Fibroblast of mammary gland (primary cell): ENCODE results near the gene ZNF184.
"Not testable (repeated sequence)": the region's sequence is repeated elsewhere in the genome, so short reads cannot be mapped to it uniquely, and the experiment has no call there.

Experiments used
- DNase-seq: peaks from one replicate; pipeline ENCODE4 v3.0.0-alpha.2; 2010; ENCODE audit warnings: low read depth
- H3K4me3 ChIP-seq: 2 replicates; pipeline ENCODE4 v1.5.1; 2011; ENCODE audit warnings: low read depth, mild to moderate bottlenecking, low read length, moderate library complexity; ENCODE audit not compliant: control insufficient read depth
- CTCF ChIP-seq: conservative IDR thresholded peaks from 2 replicates; pipeline ENCODE4 v1.5.1; 2011; ENCODE audit warnings: low read depth, low read length, inconsistent platforms; ENCODE audit not compliant: control insufficient read depth, insufficient read depth

Gene ZNF184

GRCh38 chr6:27442932-27443331 lies 30.0 kb downstream of the ZNF184 start:
- DNase-seq: no peak
- TF ChIP-seq CTCF: no peak
- H3K4me3 ChIP-seq: no peak overlapping the region

- TF ChIP-seq CTCF: no peak
- DNase-seq: no peak
- H3K4me3 ChIP-seq: no peak overlapping the region
Measured at GRCh38 chr6:27441001-27441400, 31.9 kb downstream of the ZNF184 start.

- no peak for TF ChIP-seq CTCF
- no peak overlapping the region for H3K4me3 ChIP-seq
- no peak for DNase-seq
Measured at GRCh38 chr6:27439371-27439770, 33.5 kb downstream of the ZNF184 start.

GRCh38 chr6:27433714-27434113 lies 39.2 kb downstream of the ZNF184 start:
- DNase-seq: no peak
- no peak overlapping the region for H3K4me3 ChIP-seq
- TF ChIP-seq CTCF: no peak

- H3K4me3 ChIP-seq: no peak overlapping the region
- no peak for TF ChIP-seq CTCF
- DNase-seq: no peak
Measured at GRCh38 chr6:27428966-27429365, 43.9 kb downstream of the ZNF184 start.

- DNase-seq: no peak
- TF ChIP-seq CTCF: no peak
- no peak overlapping the region for H3K4me3 ChIP-seq
Measured at GRCh38 chr6:27428502-27428901, 44.4 kb downstream of the ZNF184 start.

GRCh38 chr6:27426045-27426620 lies 46.8 kb downstream of the ZNF184 start:
- DNase-seq: no peak
- no peak for TF ChIP-seq CTCF
- H3K4me3 ChIP-seq: no peak overlapping the region

GRCh38 chr6:27424851-27425250 lies 48.1 kb downstream of the ZNF184 start:
- not testable (repeated sequence) for DNase-seq, H3K4me3 ChIP-seq
